NCI-H1105 (cell line): ENCODE data around the gene BLOC1S5.
"Not testable (repeated sequence)": the region's sequence is repeated elsewhere in the genome, so short reads cannot be mapped to it uniquely, and the experiment has no call there.

Experiments used
- DNase-seq: peaks from one replicate; lab custom pipeline; 2025; lab: John Stamatoyannopoulos, UW

BLOC1S5 gene

DNA sequence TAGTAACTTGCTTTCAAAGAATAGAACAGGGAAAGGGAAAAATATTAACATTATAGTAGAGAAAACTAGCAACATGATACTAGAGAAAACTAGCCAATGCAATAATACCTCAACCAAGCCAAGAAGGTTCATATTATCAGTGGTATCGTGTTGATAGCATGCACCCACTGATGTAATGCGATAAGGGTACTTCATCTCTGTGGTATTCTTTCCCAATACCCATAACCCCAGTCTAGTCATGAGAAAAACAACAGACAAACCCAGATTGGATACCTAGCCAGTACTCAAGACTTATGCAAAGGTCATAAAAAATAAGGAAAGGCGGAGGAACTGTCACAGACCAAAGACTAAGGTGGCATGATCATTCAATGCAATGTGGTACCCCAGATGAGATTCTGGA lies 21.0 kb downstream of the BLOC1S5 start:
- no peak for DNase-seq

DNA sequence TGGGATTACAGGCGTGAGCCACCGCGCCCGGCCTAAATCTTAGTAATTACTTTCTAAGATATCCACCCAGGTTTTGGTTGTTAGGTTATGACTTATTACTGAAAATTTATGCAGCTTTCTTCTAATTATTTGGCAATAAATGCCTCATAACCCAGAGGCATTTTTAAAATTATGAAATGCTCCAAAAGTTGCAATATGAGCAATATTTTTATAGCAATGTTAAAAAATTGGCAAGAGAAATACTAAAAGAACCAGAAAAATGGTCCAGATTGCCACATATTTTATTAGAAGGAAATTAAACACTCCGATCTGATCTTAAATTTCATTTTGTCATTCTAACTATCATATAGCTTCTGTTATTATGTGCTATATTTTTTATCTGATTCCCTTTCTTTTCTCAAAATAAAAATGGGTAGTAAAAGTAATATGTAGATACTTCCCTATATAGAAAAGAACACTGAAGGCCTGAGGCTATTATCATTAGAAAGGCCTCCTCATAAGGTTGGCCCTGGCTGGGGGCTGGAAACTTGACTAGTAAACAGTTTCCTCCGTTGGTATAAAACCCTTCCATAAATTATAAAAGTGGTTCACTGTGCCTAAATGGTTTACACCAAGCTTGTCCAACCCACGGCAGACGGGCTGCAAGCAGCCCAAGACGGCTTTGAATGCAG lies 22.1 kb downstream of the BLOC1S5 start:
- DNase-seq = no peak

DNA sequence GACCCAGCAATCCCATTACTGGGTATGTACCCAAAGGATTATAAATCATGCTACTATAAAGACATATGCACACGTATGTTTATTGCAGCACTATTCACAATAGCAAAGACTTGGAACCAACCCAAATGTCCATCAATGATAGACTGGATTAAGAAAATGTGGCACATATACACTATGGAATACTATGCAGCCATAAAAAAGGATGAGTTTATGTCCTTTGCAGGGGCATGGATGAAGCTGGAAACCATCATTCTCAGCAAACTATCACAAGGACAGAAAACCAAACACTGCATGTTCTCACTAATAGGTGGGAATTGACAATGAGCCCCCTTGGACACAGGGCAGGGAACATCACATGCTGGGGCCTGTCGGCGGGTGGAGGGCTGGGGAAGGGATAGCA lies 30.1 kb downstream of the BLOC1S5 start:
- DNase-seq = not testable (repeated sequence)

DNA sequence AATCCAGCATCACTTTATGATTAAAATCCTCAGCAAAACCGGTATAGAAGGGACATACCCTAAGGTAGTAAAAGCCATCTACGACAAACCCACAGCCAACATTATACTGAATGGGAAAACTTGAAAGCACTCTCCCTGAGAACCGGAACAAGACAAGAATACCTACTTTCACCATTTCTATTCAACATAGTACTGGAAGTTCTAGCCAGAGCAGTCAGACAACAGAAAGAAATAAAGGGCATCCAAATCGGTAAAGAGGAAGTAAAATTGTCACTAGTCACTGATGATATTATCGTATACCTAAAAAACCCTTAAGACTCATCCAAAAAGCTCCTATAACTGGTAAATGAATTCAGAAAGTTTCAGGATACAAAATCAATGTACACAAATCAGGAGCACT lies 33.3 kb downstream of the BLOC1S5 start:
- no peak for DNase-seq

DNA sequence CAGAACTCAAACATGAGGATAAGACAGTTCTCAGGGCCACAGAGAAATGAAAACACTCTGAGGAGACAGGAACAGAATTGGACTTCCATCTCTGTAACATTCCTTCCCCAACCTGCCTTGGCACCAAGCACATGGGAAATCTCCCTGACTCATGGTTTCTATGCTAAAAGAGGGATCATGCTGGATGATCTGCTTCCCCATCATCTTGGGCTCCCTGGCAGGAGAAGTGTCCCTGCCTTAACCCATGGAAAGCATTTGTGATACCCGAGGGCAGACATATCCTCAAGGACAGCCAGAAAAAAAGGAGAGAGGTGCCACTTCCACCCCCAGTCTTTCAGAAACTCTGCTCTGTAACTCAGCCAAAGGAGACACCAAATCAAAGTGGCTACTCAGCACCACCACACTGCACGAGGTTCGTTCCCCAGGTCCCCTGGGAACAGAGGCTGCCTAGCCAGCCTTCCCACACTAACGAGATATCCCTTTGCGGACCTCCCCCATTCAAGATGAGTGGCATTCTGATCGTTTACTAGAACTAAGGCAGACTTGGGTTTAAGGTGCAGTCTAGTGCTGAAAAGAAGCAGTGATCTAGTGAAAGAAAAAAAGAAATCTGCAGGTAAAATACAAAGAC lies 34.8 kb downstream of the BLOC1S5 start:
- no peak for DNase-seq

DNA sequence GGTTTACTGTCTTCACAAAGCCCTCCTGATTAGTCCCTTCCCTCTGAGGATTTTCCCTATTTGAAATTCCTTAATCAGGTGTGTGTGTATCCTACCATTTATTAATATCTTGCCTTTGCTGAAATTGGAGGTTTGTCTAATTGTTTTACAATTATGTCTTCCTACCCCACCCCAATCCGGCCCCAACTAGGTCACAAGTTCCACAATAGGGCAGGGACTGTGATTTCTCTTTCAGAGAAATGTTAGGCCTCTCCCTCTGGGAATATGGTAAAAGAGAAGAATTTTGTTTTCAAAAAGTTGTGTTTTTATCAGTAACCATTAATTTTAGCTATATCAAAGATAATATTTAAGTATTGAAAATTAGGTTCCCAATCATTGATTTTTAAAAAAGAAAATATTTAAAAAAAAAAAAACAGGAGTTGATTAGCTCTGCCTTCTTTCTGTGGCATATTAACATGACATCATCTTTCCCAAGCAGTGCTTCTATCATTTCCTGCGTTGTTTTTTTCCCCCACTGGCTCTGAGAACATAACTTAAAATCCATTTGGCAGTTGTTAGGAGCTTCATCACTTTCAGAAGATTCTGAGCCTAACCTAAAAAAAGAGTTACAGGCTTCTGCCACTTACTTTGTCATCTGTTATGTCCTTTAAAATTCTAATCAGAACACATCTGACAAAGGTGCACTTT lies 36.1 kb downstream of the BLOC1S5 start:
- DNase-seq = no peak

DNA sequence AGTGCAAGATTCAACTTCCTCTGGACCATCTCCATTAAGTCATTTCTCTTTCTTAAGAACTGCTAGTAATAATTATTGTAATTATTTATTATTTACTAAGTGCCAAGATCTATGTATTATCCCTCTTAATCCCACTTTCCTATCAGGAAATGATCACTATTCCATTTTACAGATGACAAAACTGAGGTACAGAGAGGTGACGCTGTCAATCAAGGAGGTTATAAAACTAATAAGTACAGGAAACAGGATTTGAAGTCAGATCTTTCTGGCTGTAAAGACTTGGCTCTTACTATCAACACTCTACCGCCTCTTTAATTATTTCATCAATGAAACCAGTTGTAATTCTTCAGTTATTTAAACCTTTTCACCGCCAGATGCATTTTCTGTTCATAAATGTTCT lies 37.4 kb downstream of the BLOC1S5 start:
- no peak for DNase-seq

DNA sequence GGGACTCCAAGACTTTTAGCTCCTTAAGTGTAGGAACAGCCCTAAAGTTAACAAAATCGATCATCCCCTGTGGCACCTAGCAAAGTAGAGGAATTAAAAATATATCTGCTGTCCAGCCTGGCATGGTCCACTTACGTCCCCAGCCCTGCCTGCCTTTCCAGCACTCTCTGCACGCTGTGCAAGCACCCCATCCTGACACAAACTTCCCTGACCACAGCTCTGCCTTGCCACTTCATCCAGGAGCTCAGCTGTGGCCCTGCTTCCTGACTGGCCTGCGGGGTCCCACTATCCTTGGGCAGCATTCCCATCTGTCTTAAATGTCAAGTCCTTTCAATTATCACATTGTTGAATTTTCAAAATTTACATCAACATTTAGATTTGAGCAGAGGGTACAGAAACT lies 39.0 kb downstream of the BLOC1S5 start:
- no peak for DNase-seq

DNA sequence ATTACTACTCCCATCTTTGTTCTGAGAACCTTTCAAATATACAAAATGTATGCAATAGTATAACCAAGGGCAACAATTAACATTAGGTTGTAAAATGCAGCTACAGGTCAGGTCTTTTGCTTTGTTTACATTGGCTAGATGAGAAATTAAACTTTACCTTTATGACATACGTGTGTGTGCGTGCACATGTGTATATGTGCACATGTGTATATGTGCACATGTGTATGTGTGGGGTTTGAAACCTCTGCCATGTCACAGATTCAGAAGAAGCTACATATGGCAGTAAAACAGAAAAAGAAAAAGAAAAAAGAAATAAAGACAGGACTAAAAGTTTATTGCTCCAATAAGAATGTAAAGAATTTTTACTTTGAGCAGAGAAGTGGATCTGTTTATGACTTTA lies 40.6 kb downstream of the BLOC1S5 start:
- DNase-seq = no peak

DNA sequence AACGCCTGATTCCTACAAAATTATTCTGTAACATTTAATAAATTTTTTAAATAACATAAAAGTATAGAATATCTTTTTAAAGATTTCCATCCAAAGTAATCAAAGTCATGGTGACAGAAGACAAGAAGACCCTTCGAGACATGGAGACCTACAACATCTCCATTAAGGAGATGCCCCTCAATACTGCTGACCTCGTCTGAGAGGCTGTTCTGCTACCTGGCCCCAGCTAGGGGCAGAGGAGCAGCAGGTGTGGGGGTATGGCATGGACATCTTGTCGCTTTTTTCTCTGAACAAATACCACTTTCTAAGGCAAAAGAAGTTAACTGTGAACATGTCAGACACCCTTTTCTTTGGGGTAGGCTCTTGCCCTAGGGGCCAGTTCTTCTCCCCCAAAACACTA lies 44.1 kb downstream of the BLOC1S5 start:
- no peak for DNase-seq

DNA sequence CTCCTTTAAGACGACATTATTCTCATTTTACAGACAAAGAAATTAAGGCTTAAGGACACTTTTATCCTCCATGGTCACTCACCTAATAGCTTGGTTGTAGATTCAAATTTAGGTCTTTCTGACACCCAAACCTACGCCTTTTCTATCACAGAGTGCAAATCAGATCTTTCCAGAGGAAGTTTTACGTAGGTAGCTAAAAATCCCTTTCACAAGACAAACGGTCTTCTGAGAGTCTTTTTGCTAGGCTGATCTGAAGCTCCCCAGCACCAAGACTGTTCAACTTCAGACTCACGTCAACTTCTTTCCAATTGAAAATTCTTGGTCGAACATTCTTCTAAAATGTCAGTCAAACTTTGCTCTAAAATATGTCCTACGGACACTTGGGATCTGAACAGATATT lies 46.5 kb downstream of the BLOC1S5 start:
- DNase-seq = no peak

DNA sequence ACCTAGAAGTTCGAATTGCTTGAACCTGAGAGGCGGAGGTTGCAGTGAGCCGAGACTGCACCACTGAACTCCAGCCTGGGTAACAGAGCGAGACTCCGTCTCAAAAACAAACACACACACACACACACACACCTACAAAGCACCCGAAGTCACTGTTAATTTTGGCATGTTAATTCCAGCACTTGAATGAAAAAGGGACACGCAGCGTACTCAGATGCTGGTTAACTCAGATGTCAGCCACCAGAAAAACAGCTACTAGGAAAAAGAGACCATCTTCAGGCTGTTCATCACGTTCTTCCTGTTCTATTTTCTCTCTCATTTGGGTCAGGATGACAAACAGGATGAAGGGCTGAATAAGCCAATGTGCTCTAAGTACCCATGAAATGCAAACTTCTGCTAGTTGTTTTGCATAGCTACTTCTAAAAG lies 46.9 kb downstream of the BLOC1S5 start:
- DNase-seq = no peak

DNA sequence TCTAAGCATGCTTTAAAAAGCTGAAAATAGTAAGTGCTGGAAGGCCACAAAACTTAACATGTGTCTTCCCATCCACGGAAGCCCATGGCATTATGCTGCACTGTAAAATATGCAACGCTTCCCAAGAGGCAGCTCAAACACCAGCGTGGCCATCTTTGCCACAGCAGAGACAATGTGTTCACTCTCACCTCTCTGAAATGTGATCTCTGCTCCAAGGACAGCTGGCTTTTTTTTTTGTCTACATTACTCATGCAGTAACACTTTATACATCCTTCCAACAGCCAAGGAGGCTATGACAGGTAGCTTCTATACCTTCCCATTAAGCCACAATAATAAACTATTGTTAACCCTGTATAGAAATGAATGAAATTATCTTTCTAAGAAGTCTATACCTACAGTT lies 49.2 kb downstream of the BLOC1S5 start:
- DNase-seq = no peak

DNA sequence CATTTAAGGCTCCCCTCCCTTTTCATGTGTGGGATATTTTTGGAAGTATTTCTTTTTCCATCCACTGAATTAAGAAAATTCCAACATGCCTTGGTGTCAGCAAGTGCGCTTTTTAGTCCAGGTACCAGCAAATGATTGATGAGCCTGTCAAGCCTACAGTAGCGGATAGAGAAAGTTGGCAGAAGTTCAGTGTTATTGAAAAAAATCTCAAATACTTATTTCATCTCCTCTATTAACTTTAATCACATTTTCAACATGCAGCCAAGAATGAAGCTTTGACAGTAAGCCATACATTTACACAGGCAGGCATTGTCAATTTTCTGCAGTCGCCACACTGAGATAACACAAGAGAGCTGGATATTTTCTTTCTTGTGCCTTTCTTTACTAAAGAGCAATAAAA lies 50.4 kb downstream of the BLOC1S5 start:
- DNase-seq = no peak

DNA sequence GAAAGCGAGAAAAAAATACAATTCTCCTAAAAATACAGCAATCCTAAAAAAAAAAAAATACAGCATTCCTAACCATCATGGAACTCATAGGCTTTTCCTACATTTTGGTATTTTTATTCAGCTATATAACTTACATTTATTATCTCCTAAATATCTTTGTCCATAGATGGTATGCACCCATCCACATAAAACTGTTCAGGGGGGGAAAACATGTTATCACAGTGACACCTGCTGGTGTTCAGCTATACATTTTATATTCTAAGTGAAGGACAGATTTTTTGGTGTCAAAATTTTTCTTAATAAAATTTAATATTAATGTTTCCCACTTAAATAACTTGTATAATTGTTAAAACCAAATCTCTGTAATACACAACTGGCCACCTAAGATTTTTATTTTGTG lies 58.0 kb downstream of the BLOC1S5 start:
- no peak for DNase-seq

DNA sequence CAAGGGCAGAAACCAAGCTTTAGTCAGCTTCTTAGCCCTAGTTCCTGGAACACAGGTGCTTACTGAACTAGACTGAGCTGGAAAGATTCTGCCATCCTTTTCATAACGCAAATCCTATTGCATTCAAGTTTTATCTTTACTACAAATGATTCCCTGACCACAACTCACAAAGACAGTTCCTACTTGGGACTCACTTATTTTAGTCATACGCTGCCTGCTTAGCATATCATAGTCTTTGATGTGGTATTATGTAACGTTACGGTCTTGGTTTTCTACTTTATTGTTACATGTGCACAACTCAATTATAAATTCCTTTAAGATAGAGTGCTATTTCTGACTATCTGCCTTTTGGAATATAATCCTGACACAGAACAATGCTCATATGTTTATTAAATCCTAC lies 59.1 kb downstream of the BLOC1S5 start:
- no peak for DNase-seq

DNA sequence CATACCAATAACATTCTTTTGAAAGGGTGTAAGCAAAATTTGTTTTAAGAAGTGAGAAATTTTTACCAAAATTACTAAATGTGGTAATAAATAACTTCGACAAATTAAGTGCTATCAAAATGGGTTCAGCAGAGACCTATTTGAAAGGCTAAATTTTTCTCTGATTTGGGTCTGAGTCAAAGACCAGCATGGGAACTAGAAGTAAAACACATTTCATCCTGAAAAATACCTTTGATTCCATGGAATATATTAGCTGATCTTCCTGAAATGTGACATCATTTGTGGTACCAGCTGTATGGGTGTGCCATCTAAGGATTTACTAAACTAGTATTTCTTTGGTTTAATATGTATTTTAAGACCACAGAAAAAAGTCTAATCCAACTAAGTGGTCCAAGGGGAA lies 63.6 kb downstream of the BLOC1S5 start:
- DNase-seq = no peak

DNA sequence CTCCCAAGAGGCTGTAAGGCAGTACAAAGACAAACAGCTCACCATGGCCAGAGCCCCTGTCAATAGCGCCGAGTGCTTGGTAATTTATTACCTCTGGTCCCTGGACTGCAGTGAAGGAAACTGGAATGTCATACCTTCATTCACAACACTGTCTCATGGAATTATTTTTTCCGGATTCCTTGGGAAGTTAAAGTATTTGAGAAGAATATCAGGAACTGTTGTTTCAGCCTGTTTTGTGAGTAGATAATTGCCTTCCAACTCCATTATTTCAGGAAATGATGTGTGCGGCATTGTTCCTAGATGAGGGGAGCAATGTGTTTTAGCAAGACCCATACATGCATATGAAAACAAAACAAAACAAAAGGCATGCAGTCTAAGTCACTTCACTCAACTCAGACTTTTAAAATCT lies 64.0 kb downstream of the BLOC1S5 start:
- no peak for DNase-seq

DNA sequence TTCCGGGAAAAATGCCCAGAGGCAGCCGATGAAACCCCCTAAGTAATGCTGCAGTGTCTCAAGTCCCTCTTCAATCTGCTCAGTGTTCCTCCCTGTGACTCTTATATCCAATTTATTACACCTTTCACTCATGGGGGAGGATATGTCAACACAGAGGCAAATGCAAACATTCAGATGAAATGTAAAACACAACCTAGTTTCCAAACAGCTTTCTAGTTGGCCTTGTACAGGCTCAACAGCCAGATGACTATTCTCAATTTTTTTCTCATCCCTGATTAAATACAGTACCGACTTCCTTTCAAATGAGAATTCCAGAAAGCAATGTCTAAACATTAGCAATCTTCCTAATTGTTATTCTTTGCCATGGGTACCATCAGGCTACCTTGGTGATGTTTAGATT lies 65.0 kb downstream of the BLOC1S5 start:
- DNase-seq = no peak

DNA sequence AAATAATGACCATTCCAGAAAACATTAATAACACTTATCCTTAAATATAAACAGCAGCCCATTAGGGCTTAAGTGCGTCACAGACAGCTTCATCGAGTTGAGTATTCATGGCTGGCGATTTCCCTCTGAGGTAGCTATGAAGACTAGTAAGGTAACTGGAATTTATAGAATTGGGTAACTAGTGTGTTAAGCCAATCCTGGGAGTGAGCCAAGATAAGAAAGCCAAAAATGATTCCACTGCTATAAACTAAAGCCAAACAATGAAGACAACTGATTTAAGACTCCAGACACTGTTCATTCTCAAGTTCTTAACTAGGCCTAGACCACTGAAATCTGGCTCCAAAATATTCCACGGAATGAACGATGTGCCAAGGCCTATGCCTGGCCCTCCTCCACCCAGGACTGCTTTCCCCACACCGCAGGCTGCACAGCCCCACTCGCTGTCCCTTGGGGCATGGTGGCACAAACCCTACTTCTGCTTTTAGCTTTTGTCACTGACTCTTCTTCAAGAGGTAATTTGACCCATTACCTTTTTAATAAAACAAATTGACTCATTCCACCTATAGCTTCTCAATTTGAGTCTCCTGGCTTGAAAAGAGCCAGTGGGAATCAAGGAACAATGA lies 66.0 kb downstream of the BLOC1S5 start:
- no peak for DNase-seq

DNA sequence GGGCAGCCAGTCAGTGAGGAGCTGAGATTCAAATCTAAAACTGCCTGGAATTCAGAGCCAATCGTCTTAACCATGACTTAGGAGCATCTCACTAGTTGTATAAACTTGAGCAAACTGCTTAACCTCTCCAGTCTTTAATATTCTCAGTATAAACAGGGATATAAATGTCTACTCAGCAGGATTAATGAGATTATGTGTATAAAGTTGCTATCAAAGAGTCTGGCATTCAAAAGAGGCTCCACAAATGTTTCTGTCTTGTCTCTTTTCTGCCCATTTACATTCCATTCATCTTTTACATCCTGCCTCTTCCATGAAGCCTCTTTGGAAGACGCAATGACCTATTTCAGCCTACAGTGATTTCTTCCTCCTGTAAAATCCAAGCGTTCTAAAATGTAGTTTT lies 66.9 kb downstream of the BLOC1S5 start:
- no peak for DNase-seq

DNA sequence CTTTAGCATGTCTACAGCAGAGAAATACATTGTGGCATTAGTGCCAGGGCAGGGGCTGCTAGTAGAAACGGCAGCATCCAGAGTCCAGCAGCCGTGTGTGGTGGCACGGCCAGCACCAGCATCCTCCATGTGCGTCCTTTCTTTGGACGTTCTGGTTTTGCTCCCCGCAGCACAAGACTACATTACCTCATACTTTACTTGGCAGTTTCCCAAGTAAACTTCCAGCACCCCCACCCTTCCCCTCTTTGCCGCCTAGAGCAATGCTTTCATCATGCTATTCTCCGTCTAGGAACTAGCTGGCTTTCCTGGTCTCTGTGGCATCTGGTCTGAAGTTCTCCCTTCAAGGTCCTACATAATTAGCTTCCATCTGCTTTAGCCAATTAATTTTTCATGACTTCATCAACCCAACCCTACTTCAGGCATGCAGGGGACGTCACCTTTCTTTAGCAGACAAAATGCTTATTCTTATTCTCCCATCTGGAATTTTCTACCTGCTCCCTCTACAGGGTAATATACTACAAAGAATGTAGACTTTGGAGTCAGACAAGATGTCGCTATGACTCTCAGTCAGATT lies 67.6 kb downstream of the BLOC1S5 start:
- DNase-seq = no peak

DNA sequence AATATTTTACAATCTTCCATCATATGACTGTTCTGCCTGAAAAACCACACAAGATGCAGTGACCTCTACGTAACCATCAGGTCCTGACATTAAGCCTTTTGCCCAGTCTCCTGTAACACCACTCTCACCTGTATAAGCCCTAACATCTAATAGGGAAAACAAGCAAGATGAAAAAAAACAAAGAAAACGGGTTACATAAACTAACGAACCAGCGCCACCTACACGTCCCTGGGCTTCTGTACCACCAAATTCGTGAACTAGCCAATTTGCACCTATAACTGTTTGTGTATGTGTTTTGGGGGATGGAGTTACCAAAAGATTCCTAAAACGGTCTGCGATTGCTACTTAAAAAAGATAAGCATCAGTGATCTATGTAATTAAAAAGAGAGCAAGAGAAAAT lies 70.2 kb downstream of the BLOC1S5 start:
- no peak for DNase-seq
